Epithelial cell of esophagus (primary cell): ENCODE data around the gene CCL18.
"Not testable (repeated sequence)": the region's sequence is repeated elsewhere in the genome, so short reads cannot be mapped to it uniquely, and the experiment has no call there.

Source experiments
- DNase-seq: peaks from one replicate; pipeline ENCODE4 v3.0.0; 2010; ENCODE audit warnings: low read depth
- H3K4me3 ChIP-seq: 2 replicates; pipeline ENCODE4 v1.5.1; 2011; ENCODE audit warnings: mild to moderate bottlenecking, low read length, control low read depth
- CTCF ChIP-seq: IDR thresholded peaks from 2 replicates; pipeline ENCODE4 v1.5.1; 2011; ENCODE audit warnings: low read depth, mild to moderate bottlenecking, low read length, control low read depth, inconsistent platforms; ENCODE audit not compliant: insufficient read depth; ENCODE audit errors: missing control alignments

Gene CCL18

GRCh38 chr17:36094232-36094631 lies 30.2 kb downstream of the CCL18 start:
- DNase-seq: no peak
- H3K4me3 ChIP-seq: no peak overlapping the region
- TF ChIP-seq CTCF: no peak

GRCh38 chr17:36094746-36095145 lies 30.7 kb downstream of the CCL18 start:
- no peak for TF ChIP-seq CTCF
- H3K4me3 ChIP-seq: no peak overlapping the region
- no peak for DNase-seq

GRCh38 chr17:36095992-36096391 lies 31.9 kb downstream of the CCL18 start:
- TF ChIP-seq CTCF: no peak
- no peak for DNase-seq
- no peak overlapping the region for H3K4me3 ChIP-seq

GRCh38 chr17:36099004-36099403 lies 34.9 kb downstream of the CCL18 start:
- H3K4me3 ChIP-seq, DNase-seq: not testable (repeated sequence)

GRCh38 chr17:36103401-36103975 lies 39.4 kb downstream of the CCL18 start, which contains the start of gene CCL4:
TSS of gene CCL4 (plus strand) at chr17:36103827. CDS start at chr17:36103906, 79 bp downstream.
- not testable (repeated sequence) for DNase-seq, H3K4me3 ChIP-seq

GRCh38 chr17:36104246-36104645 lies 40.2 kb downstream of the CCL18 start:
- H3K4me3 ChIP-seq, DNase-seq: not testable (repeated sequence)

- TF ChIP-seq CTCF: no peak
- no peak for DNase-seq
- no peak overlapping the region for H3K4me3 ChIP-seq
Measured at GRCh38 chr17:36104701-36105181, 40.7 kb downstream of the CCL18 start.

- no peak overlapping the region for H3K4me3 ChIP-seq
- no peak for DNase-seq
- no peak for TF ChIP-seq CTCF
Measured at GRCh38 chr17:36105781-36106492, 41.9 kb downstream of the CCL18 start.
